Osteocyte (in vitro differentiated cells): ENCODE data around the gene TEAD3. TPM values are rescaled to one million over a fixed set of nuclear protein-coding genes. Genes with fewer than 3 reads are reported as not detected.

Source experiments
- DNase-seq: peaks from one replicate; pipeline ENCODE4 v3.0.0; 2021; ENCODE audit warnings: mixed read lengths; ENCODE audit not compliant: unreplicated experiment; ENCODE audit errors: extremely low spot score
- H3K27ac Mint-ChIP-seq: one replicate; pipeline ENCODE4 v1.8.0; 2021; ENCODE audit warnings: mild to moderate bottlenecking, mixed read lengths; ENCODE audit not compliant: unreplicated experiment
- H3K27me3 Mint-ChIP-seq: one replicate; pipeline ENCODE4 v1.8.0; 2021; ENCODE audit warnings: mixed read lengths; ENCODE audit not compliant: unreplicated experiment
- H3K36me3 Mint-ChIP-seq: one replicate; pipeline ENCODE4 v1.8.0; 2021; ENCODE audit warnings: mixed read lengths; ENCODE audit not compliant: unreplicated experiment
- H3K4me1 Mint-ChIP-seq: one replicate; pipeline ENCODE4 v1.8.0; 2021; ENCODE audit warnings: mixed read lengths; ENCODE audit not compliant: unreplicated experiment
- H3K4me3 Mint-ChIP-seq: one replicate; pipeline ENCODE4 v1.8.0; 2021; ENCODE audit warnings: mild to moderate bottlenecking, moderate library complexity, mixed read lengths; ENCODE audit not compliant: unreplicated experiment
- H3K9me3 Mint-ChIP-seq: one replicate; pipeline ENCODE4 v1.8.0; 2021; ENCODE audit warnings: mixed read lengths; ENCODE audit not compliant: unreplicated experiment
- CTCF ChIP-seq: fragments of 200-600 bp; sonication (generic); IDR thresholded peaks from 2 replicates; pipeline ENCODE4 v1.5.0; 2021; ENCODE audit warnings: antibody characterized with exemption, mild to moderate bottlenecking, moderate library complexity
- total RNA-seq: library from RNA; stranded (reverse); gene quantifications from 2 replicates; pipeline ENCODE4 v1.2.1, GENCODE V29; 2021

TEAD3 gene
- total RNA-seq, 1 donor from 2014 or later, result 44.8 TPM

- H3K4me1 Mint-ChIP-seq, result peaks cover 71% of the 10 kb centered on the region
- DNase-seq, result no peak
These were observed 641 bp downstream of the TEAD3 start for GRCh38 chr6:35496036-35496840.

GRCh38 chr6:35495258-35496035 lies 1.4 kb downstream of the TEAD3 start:
- no peaks in the 10 kb centered on the region for H3K9me3 Mint-ChIP-seq
- no peaks in the 10 kb centered on the region for H3K36me3 Mint-ChIP-seq
- H3K27me3 Mint-ChIP-seq, result no peaks in the 10 kb centered on the region
- DNase-seq, result no peak
- no peak for TF ChIP-seq CTCF
- peaks cover 71% of the 10 kb centered on the region for H3K4me1 Mint-ChIP-seq
- peak overlapping the region; percentile 82 for H3K4me3 Mint-ChIP-seq
- H3K27ac Mint-ChIP-seq, result peak overlapping the region; percentile 85

More at GRCh38 chr6:35496036-35496840, 641 bp downstream of the TEAD3 start:
- Mint-ChIP-seq H3K27ac (peak overlapping the region; percentile 85), H3K4me3 (peak overlapping the region; percentile 82), H3K27me3 (no peaks in the 10 kb centered on the region), H3K36me3 (no peaks in the 10 kb centered on the region), H3K9me3 (no peaks in the 10 kb centered on the region)
- no peak for TF ChIP-seq CTCF

GRCh38 chr6:35494161-35494563 lies 2.7 kb downstream of the TEAD3 start:
- Mint-ChIP-seq H3K36me3 (no peaks in the 10 kb centered on the region), H3K9me3 (no peaks in the 10 kb centered on the region), H3K27me3 (no peaks in the 10 kb centered on the region), H3K4me1 (peaks cover 73% of the 10 kb centered on the region), H3K4me3 (peak overlapping the region; percentile 16), H3K27ac (peak overlapping the region; percentile 60)
- no peak for DNase-seq
- TF ChIP-seq CTCF, result no peak

- H3K9me3 Mint-ChIP-seq, result no peaks in the 10 kb centered on the region
- no peaks in the 10 kb centered on the region for H3K27me3 Mint-ChIP-seq
- H3K36me3 Mint-ChIP-seq, result no peaks in the 10 kb centered on the region
- peak overlapping the region; percentile 16 for H3K4me3 Mint-ChIP-seq
- no peak for DNase-seq
- peaks cover 71% of the 10 kb centered on the region for H3K4me1 Mint-ChIP-seq
- no peak for TF ChIP-seq CTCF
- H3K27ac Mint-ChIP-seq, result peak overlapping the region; percentile 84
These were observed 3.4 kb downstream of the TEAD3 start for GRCh38 chr6:35493307-35493983.

- TF ChIP-seq CTCF, result no peak
- Mint-ChIP-seq H3K36me3 (no peaks in the 10 kb centered on the region), H3K27me3 (no peaks in the 10 kb centered on the region), H3K9me3 (no peaks in the 10 kb centered on the region), H3K4me3 (no peak overlapping the region), H3K4me1 (peaks cover 71% of the 10 kb centered on the region), H3K27ac (peak overlapping the region; percentile 84)
- DNase-seq, result no peak
These were observed 4.0 kb downstream of the TEAD3 start for GRCh38 chr6:35492974-35493284.
